Uterus (tissue), 4 donors: ENCODE results near the gene WDR91. TPM values are rescaled to one million over a fixed set of nuclear protein-coding genes. Genes with fewer than 3 reads are reported as not detected.
A peak's percentile ranks its signal among the peaks of the same experiment; 100 is the strongest.
"Not testable (repeated sequence)": the region's sequence is repeated elsewhere in the genome, so short reads cannot be mapped to it uniquely, and the experiment has no call there.

Experiments
- DNase-seq, 2 donors: peaks; one replicate each; pipeline ENCODE4 v3.0.0-alpha.2; 2019 to 2020
- H3K27ac ChIP-seq, 2 donors: fragments of 200-600 bp; sonication (generic); 1 replicate in 1 of 2; 2 replicates in 1 of 2; pipeline ENCODE4 v1.5.1; 2016 to 2018
- H3K27me3 ChIP-seq, 2 donors: fragments of 200-600 bp; sonication (generic); one replicate each; pipeline ENCODE4 v1.5.1; 2018 to 2019; ENCODE audit warnings: control low read depth in 1 of 2
- H3K36me3 ChIP-seq, 2 donors: fragments of 200-600 bp; sonication (generic); one replicate each; pipeline ENCODE4 v1.5.1; 2019; ENCODE audit warnings: control low read depth in 1 of 2
- H3K4me1 ChIP-seq, 2 donors: fragments of 200-600 bp; sonication (generic); one replicate each; pipeline ENCODE4 v1.5.1; 2018 to 2019; ENCODE audit warnings: control low read depth in 1 of 2
- H3K4me3 ChIP-seq, 2 donors: fragments of 200-600 bp; sonication (generic); 1 replicate in 1 of 2; 2 replicates in 1 of 2; pipeline ENCODE4 v1.5.1; 2018 to 2019; ENCODE audit warnings: mild to moderate bottlenecking in 1 of 2
- H3K9me3 ChIP-seq, 2 donors: fragments of 200-600 bp; sonication (generic); one replicate each; pipeline ENCODE4 v1.5.1; 2019; ENCODE audit warnings: control low read depth in 1 of 2
- CTCF ChIP-seq, 4 experiments: fragments of 200-600 bp in 2 of 4; fragments of 450-650 bp in 2 of 4; sonication (generic) in 2 of 4; IDR thresholded peaks; one replicate each; pipeline ENCODE4 v1.5.1; 2016 to 2019; ENCODE audit warnings: antibody characterized with exemption in 4 of 4, mild to moderate bottlenecking in 2 of 4, moderate library complexity in 1 of 4
- POLR2A ChIP-seq, 2 donors: fragments of 450-650 bp; IDR thresholded peaks; one replicate each; pipeline ENCODE4 v1.6.1; 2016; ENCODE audit warnings: antibody characterized with exemption in 2 of 2, mild to moderate bottlenecking in 1 of 2, moderate library complexity in 1 of 2
- intact Hi-C: fragments of 100-400 bp; cut with DNase I; formaldehyde crosslinking; loops from one replicate; pipeline ENCODE4 v1.15.1; 2023; ENCODE audit warnings: low total_unique reads
- total RNA-seq, 4 donors: library from RNA; depleted of rRNA in 3 of 4; stranded (reverse); fragments of >200 nt in 3 of 4; gene quantifications; one replicate each; pipeline versions ENCODE4 v1.1.0 to v1.2.4, GENCODE V29; 2014 to 2023
- donor health status: DM: yes; HTN: yes; CAD: no.

The WDR91 gene
- total RNA-seq, 4 donors from 2014 or later, result 11.8 to 33.2 (median 17.1) TPM

- no peaks in the 10 kb centered on the region for H3K4me1 ChIP-seq
- no peak for DNase-seq
- no peaks in the 10 kb centered on the region for H3K36me3 ChIP-seq
- no peak overlapping the region for H3K4me3 ChIP-seq
- intact Hi-C loops, result no loop called here
- H3K27me3 ChIP-seq, result no peaks in the 10 kb centered on the region
- no peak overlapping the region for H3K27ac ChIP-seq
- H3K9me3 ChIP-seq, result no peaks in the 10 kb centered on the region
- TF ChIP-seq CTCF (IDR thresholded peaks at IDR 0.05) (no peak), POLR2A (IDR thresholded peaks at IDR 0.05) (no peak)
Measured at GRCh38 chr7:135217645-135218509, 6.6 kb upstream of the WDR91 start.

- Histone ChIP-seq H3K9me3 (no peaks in the 10 kb centered on the region), H3K36me3 (no peaks in the 10 kb centered on the region), H3K27ac (no peak overlapping the region), H3K4me1 (no peaks in the 10 kb centered on the region), H3K27me3 (no peaks in the 10 kb centered on the region), H3K4me3 (no peak overlapping the region)
- DNase-seq, result no peak
- TF ChIP-seq POLR2A (IDR thresholded peaks at IDR 0.05), result no peak
- no peak for TF ChIP-seq CTCF (IDR thresholded peaks at IDR 0.05)
- intact Hi-C loops, result no loop called here
Measured at GRCh38 chr7:135215698-135216097, 4.4 kb upstream of the WDR91 start.

GRCh38 chr7:135215180-135215579 lies 3.9 kb upstream of the WDR91 start:
- H3K27ac ChIP-seq, result no peak overlapping the region
- DNase-seq, result no peak
- no peak overlapping the region for H3K4me3 ChIP-seq
- TF ChIP-seq CTCF (IDR thresholded peaks at IDR 0.05) (no peak), POLR2A (IDR thresholded peaks at IDR 0.05) (no peak)
- H3K9me3 ChIP-seq, result no peaks in the 10 kb centered on the region
- H3K36me3 ChIP-seq, result no peaks in the 10 kb centered on the region
- H3K4me1 ChIP-seq, result no peaks in the 10 kb centered on the region
- H3K27me3 ChIP-seq, result no peaks in the 10 kb centered on the region
- intact Hi-C loops, result no loop called here

GRCh38 chr7:135213831-135214230 lies 2.5 kb upstream of the WDR91 start:
- H3K27ac ChIP-seq, result no peak overlapping the region
- no peak for DNase-seq
- H3K9me3 ChIP-seq, result no peaks in the 10 kb centered on the region
- TF ChIP-seq POLR2A (IDR thresholded peaks at IDR 0.05), result no peak
- no peak for TF ChIP-seq CTCF (IDR thresholded peaks at IDR 0.05)
- H3K27me3 ChIP-seq, result no peaks in the 10 kb centered on the region
- H3K36me3 ChIP-seq, result no peaks in the 10 kb centered on the region
- no peak overlapping the region for H3K4me3 ChIP-seq
- H3K4me1 ChIP-seq, result no peaks in the 10 kb centered on the region
- intact Hi-C loops, result no loop called here

GRCh38 chr7:135211946-135212685 lies 790 bp upstream of the WDR91 start:
- TF ChIP-seq CTCF (IDR thresholded peaks at IDR 0.05), result peak in 1 of 4 experiments; percentile 12
- H3K27me3 ChIP-seq, H3K9me3 ChIP-seq, H3K36me3 ChIP-seq, intact Hi-C loops, H3K4me1 ChIP-seq: not testable (repeated sequence)
- Histone ChIP-seq H3K4me3 (peak overlapping the region; percentile 64 to 79), H3K27ac (peak overlapping the region; percentile 86 to 96)
- DNase-seq, result peak; percentile 72 to 82
